IPS-11a (cell line): ENCODE data around the gene CNR2.
"Not testable (repeated sequence)": the region's sequence is repeated elsewhere in the genome, so short reads cannot be mapped to it uniquely, and the experiment has no call there.

ENCODE experiments used
- H3K4me3 ChIP-seq: one replicate; pipeline ENCODE4 v1.5.1; 2013; ENCODE audit warnings: low read depth, low read length, control low read depth

The CNR2 gene

GRCh38 chr1:23916209-23917131, 3.3 kb upstream of the CNR2 start:
- H3K4me3 ChIP-seq = no peak overlapping the region

- H3K4me3 ChIP-seq = no peak overlapping the region
Observed at GRCh38 chr1:23915466-23915865, 2.3 kb upstream of the CNR2 start.

DNA sequence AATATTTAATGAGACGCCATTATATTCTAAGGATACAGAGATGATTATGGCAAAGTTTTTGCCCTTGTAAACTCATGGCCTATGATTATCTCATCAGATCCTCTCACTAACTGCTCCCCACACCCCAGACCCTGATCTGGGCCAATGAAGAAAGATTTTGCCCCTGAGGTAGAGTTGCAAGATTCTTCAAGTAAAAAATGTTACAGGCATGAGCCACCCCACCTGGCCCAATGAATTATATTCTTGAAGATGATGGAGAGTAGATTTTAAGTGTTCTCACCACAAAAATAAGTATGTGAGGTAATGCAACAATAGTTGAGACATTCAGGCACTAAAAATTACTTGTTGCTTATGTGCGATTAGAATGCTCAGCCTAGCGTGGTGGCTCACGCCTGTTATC, 1.8 kb upstream of the CNR2 start:
- no peak overlapping the region for H3K4me3 ChIP-seq

DNA sequence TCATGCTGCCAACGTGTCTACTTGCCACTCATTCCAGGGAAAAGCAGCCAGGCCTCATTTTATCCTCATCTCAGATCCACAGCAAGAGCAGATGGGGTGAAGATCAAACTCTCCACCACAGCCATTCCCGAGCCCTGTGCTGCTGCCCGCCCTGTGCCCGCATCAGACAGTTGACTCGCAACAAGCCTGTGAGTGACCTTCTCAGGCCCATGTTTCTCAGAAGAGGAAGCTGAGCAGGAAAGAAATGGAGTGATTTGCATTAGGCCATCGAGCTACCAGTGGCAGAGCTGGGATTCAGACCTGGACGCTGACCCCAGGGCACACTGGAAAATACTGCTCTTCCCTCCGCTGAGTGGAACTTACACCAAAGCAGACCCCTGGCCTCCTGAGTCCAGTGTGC, 1.2 kb downstream of the CNR2 start:
- H3K4me3 ChIP-seq = no peak overlapping the region

DNA sequence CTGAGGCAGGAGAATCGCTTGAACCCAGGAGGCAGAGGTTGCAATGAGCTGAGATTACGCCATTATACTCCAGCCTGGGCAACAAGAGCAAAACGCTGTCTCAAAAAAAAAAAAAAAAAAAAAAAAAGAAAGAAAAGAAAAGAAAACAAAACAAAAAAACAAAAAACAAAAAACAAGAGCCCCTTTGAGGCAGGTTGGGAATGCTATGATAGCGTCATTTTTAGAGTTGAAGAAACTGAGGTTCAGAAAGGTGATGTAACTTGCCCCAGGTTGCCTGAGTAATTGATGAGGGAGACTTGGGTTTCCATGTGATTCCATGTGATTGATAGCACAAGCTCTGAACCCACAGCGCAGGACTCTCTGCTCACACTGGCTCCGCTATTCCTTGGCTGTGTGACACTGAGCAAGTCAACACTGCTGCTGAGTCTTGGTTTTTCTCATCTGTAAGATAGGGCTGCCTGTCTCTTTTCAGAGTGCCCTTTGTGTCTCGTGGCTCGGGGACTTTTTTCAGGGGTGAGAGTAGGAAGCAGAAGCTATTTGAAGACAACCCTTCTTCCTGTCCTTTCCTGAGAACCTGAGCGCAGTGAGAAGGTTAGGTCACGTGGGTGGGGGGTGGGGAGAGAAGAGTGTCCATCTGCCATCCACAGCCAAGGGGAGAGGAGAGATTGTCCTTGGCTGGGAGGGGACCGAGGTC, 2.5 kb downstream of the CNR2 start:
- no peak overlapping the region for H3K4me3 ChIP-seq

- H3K4me3 ChIP-seq = no peak overlapping the region
Observed at GRCh38 chr1:23910144-23910543, 3.0 kb downstream of the CNR2 start.

DNA sequence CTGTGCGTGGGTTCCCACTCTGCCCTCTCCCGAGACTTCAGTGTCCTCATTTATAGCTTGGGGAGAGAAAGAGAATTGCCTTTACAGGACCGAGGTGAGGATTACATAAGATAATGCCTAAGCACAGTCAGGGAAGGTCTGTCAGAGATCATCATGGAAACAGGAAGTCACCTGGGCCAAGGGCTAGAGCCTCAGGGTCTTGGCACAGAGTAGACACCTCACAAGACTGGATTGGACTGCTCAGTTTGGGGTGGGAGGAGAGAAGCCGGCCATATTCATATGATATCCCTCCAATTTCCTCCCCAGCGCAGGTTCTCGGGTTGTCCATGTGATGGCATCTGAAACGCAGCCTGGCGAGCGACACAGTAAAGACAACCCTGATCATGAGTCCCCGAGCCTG, 3.8 kb downstream of the CNR2 start:
- H3K4me3 ChIP-seq = no peak overlapping the region

DNA sequence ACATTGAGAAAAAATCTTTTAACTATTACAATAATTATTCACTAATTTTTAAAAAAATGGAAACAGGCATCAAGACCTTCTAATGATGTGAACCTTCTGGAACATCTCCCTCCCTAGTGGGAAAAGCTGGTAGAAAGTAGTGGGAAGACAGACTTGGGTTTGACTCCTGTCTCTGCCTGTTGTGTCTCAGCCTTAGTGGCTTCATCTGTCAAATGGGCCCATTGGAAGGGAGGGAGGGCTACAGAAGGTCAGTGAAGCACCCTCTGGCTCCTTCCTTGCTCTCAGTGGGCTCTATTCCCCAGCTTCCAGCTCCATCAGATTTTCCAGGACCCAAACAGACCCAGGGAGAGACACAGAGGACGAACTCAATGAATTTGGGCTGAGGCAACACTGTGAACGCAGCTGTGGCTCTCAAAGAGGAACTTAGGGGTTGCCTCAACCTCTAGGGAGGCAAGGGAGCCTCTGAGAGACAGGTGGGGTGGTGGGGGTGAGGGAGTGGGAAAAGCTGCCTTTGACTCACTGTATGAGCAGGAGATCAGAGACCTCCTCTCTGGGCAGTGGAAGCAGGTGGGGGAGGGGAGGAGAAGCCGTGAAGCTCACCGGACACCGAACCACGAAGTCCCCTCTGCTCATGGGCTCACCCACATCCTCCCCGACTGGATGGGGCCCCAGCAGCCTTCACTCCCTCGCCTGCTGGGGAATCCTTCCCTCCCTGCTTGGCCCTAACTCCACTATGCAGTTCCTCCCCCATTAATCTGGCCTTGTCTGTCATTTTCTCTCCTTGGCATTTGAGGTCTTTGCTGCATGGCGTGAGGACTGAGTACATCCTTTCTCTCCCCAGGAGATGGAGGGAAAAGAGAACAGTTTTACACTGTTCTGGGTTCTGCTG, 4.5 kb downstream of the CNR2 start:
- no peak overlapping the region for H3K4me3 ChIP-seq

- H3K4me3 ChIP-seq = no peak overlapping the region
Observed at GRCh38 chr1:23906731-23907130, 6.4 kb downstream of the CNR2 start.

DNA sequence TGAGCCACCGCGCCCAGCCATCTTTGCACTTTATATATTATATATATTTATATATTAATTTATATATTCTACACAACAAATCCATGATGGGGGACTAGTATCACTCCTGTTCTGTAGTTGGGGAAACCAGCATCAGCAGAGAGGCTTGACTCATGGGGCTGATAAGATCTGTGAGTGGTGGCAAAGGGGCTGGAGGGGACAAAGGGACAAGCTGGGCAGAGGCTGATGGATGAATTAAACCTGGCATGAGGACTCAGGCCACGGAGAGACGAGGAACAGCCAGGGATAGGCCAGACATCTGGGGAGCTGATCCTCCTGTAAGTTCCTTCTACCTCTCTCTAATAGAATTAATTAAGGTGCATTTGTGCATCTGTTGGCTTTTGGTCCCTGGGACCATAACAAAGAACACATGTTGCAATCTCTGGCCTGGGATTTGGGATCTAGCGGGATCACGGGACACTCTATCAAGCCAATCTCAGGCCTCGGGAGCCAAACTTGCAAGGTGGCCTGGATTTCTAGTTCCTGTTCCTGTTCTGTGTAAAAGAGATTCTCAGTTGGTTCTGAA, 7.6 kb downstream of the CNR2 start:
- H3K4me3 ChIP-seq = no peak overlapping the region

DNA sequence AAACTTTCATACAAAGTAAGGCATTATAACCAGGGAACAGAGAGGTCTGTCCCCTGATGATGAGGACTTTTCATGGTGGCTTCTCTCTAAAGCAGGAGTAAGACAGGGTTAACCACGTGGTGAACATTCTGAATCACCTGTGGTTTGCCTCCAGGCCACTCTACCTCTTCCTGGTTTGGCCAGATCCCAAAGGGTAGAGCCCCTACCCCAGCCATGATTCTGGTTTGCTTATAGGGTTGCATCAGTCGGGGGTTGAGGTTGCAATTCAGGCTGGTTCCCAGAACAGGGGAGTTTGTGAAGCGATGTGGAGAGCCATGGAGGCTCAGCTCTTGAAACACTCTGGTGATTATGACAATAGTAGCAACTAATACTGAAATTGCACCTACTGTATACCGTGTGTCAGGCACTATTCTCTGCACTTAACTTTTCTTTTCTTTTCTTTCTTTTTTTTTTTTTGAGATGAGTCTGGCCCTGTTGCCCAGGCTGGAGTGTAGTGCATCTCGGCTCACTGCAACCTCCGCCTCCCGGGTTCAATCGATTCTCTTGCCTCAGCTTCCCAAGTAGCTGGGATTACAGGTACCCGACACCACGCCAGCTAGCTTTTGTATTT, 8.3 kb downstream of the CNR2 start:
- no peak overlapping the region for H3K4me3 ChIP-seq

GRCh38 chr1:23903754-23904153, 9.4 kb downstream of the CNR2 start:
- H3K4me3 ChIP-seq = no peak overlapping the region

DNA sequence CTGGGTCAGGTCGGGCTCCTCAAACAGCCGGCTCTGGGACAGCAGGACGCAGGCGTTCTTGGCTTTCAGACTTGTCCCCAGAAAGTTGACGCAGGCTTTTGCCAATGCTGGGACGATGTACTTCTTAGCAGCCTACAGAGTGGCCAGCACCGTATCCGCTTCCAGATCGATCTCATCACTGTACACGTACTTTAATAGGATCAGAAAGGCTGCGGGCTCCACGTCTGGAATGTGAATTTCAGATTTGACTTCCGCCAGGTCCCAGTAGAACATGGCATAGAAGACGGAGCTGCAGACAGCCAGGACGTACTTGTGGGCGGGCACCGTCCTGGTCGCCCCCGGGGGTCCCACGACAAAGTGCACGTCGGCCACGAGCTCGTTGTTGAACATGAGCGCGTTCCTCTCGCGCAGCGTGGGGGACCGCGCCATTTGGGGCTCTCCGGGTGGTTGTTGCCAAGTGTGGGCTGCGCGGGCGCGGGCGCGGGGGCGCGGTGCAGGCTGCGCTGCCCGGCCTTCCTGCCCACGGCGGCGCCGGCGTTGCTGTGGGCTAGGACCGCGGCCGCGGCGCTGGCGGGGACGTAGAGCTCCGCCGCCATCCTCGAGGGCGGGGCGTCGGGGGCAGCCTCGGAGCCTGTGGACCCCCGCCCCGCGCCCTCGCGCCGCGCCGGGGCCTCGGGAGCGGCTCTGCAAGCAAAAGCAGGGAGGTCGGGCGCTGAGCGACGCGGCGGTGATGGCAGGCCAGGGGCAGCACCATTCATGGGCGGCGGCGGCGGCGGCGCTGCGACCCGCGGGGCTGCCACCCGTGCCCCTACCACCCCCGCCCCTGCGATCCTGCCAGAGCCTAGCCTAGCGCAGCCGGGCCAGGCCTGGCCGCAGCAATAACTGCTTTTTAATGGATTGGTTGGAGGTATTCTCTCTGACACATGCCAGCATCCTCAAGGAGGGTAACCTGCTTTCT, 10.6 kb downstream of the CNR2 start:
- H3K4me3 ChIP-seq = peak overlapping the region; percentile 24

DNA sequence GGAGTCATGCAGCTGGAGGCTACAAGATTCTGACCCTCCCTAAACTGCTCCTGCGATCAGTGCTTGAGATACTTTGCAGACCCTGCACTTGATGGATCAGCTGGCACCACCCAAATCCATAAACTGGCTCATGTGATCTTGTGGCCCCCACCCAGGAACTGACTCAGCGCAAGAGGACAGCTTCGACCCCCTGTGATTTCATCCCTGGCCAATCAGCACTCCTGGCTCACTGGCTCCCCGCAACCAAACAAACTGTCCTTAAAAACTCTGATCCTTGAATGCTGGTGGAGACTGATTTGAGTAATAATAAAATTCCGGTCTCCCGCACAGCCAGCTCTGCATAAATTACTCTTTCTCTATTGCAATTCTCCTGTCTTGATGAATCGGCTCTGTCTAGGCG, 13.1 kb downstream of the CNR2 start:
- H3K4me3 ChIP-seq = not testable (repeated sequence)

DNA sequence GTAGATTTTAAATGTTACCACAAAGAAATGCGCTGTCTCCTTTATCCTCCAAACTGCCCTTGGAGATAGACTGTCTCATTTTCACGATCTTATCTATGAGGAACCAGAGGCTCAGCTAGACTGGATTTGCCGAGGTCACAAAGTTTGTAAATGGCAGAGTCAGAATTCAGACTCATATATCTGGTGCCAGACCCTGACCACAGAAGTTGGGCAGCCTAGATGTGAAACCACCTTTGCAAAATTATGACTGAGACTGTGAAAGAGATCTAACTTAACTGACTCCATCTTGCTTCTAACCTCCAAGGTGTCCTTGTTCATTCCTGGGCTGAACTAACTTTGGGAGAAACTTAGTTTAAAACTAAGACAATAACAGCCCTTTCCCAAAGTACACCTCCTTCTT, 14.1 kb downstream of the CNR2 start:
- H3K4me3 ChIP-seq = no peak overlapping the region

DNA sequence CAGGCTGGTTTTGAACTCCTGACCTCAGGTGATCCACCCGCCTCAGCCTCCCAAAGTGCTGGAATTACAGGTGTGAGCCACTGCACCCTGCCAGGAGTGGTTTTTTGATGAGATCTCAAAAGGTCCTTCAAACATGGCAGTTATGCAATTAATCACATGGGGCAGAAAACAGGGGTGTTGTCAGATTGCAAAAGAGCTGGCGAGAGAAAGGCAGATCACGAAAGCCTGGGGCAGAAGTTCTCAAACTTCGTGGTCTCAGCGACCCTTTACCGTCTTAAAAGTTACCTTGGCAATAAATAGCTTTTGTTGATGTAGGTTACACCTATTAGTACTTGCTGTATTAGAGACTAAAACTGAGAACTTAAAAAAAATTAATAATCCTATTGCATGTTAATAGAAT, 16.1 kb downstream of the CNR2 start:
- H3K4me3 ChIP-seq = no peak overlapping the region

DNA sequence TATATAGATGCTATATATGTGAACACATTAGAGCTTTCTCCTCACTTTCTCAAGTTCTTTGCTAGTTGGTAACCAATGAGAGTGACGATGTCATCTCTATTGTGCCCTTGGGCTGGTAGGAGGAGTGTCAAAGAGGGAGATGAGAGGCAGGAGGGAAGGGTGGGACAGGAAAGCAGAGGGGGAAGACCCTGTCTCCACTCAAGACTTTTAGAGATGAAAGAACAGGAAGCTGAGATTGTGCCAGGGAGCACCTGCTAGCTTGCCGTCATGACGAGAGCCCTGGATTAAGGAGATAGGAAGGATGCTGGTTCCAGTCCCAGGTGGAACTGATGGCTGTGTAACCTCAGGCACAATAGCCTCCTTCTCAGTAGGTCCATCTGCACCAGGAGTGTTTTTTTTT, 16.7 kb downstream of the CNR2 start:
- no peak overlapping the region for H3K4me3 ChIP-seq

DNA sequence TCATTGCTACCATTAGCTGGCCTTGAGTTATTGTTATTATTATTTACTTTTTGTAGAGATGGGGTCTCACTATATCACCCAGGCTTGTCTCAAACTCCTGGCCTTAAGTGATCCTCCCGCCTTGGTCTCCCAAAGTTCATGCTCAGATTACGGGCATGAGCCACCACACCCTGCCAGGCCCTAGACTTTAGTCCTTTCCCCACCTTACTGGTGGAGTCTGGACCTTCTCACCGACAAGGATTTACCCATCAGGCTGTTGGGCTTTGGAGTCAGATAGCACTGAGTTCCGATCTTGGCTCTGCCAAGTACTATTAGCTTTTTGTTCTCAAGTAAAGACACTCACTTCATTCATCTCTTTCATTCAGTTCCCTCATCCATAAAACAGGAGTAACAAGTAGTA, 17.2 kb downstream of the CNR2 start:
- no peak overlapping the region for H3K4me3 ChIP-seq

DNA sequence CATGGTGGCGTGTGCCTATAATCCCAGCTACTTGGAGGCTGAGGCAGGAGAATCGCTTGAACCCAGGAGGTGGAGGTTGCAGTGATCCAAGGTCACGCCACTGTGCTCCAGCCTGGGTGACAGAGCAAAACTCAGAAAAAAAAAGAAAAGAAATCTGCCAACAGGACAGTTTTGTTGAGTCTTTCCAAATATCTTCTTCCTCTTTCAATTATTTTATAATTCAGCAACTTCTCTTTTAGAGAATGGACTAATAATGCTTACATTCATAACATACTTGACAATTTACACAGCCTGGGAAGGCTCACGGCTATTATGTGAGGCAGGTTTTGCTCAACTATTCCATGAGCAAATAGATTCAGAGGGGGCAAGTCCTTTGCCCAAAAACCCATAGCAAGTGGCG, 18.1 kb downstream of the CNR2 start:
- no peak overlapping the region for H3K4me3 ChIP-seq

DNA sequence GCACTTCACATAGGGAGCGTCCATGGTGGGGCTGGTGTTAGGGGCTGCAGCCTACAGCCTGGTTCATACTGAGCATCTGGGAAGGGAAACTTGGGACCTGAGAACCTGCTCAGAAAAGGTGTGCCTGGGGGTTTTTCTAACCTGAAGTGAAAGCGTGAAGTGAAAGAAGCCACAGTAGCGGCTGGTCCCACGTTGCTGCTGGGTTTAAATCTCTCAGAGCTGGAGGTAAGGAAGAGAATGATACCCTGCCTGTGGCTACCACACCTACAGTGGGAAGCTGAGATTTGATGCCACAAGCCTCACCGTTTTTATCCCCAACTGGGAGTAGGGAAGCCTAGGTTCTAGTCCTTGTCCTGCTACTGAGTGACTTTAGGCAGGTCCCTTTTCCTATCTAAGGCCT, 24.1 kb downstream of the CNR2 start:
- H3K4me3 ChIP-seq = no peak overlapping the region
